HG03108 (cell line): ENCODE data around the gene LDLRAD1.
"Not testable (repeated sequence)": the region's sequence is repeated elsewhere in the genome, so short reads cannot be mapped to it uniquely, and the experiment has no call there.

Source experiments
- ATAC-seq: cut with Tn5 transposase; IDR thresholded peaks from one replicate; pipeline ENCODE4 v1.9.1; 2021; ENCODE audit warnings: moderate library complexity; ENCODE audit not compliant: unreplicated experiment

Gene LDLRAD1, protein sequence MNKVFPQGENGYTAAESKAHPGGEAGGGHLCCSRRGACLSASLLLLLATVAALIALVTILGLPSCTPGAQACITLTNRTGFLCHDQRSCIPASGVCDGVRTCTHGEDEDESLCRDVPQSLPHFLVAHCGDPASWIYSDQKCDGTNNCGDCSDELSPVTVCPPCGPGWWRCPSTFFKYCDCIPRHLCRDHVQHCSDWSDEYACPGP

DNA sequence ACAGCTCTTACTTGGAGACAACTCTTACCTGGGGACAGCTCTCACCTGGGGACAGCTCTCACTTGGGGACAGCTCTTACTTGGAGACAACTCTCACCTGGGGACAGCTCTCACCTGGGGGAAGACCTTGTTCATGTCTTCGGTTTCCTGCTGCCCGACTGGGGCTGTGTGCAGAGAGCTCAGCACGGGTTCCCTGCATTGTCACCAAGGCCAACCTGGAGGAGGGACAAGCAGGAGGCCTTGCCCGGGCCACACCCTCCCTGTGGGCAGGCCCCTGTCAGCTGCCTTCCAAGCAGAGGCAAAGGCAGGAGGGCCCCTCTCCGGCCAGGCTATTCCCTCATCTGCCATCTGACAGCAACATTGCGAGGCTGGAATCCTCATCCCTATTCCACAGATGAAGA, at the start of gene LDLRAD1:
TSS of gene LDLRAD1 (minus strand) at position 208 of the 400 bp plus-strand sequence. CDS start at position 134, 74 bp downstream.
- ATAC-seq, result no peak

DNA sequence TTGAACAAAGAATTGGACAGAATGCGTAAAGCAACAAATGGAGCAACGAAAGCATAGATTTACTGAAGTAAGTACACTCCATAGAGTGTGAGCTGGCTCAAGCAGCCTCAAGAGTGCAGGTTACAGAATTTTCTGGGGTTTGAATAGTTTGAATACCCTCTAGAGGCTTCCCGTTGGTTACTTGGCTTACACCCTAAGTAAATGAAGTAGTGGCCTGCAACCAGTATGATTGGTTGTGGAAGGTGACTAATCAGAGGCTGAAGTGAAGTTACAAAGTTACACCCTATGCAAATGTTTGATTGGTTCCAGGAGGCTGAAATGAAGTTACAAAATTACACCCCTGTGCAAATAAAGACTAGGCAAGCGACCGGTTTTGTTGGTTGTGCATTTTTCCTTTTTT, 46.3 kb upstream of the LDLRAD1 start:
- no peak for ATAC-seq

DNA sequence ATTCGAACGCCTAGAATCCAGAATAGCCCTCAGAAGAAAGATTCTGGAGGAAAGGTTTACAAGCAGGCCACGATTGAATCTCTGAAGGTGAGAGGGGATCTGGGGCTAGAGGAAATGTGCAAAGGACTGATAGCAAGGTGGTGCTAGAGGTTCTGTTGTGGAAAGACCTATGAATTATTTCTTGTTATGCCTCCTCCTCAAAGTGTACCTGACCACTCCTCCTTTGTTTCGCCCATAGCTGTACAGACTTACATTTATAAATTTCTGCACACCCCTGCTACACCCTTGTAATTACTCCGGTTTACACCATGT, 36.4 kb upstream of the LDLRAD1 start:
- no peak for ATAC-seq

DNA sequence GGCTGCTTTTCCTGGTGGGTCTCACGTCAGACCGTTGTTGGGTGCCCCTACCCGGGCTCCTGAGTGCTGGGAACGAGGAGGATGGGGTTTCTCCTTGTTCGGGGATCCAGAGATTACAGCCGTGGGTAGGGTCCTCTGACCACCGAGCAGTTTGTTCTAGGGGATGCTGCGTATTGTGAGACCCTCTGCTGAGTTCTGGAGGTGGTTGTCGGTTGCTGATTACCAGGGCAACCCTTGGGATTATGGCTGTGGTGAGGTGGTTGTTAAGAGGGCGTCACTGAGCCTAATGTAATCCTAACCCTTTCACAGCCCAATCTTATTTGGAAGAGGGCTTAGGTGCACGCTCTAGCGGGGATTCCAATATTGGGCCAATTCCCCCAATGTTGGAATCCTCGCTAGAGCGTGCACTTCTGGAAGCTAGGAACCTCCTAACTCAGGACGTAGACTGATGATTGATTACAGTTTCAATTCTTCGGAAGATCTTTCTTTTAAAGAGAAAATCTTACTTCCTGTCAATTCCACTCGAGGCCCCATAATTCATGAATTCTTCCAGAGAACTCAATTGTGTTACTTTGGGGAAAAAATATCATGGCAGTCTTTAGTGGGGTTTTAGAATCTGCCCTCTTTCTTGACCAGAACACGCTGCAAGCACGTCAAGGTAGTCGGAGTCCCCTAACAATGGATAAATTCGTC, 35.9 kb upstream of the LDLRAD1 start:
- ATAC-seq, result no peak

DNA sequence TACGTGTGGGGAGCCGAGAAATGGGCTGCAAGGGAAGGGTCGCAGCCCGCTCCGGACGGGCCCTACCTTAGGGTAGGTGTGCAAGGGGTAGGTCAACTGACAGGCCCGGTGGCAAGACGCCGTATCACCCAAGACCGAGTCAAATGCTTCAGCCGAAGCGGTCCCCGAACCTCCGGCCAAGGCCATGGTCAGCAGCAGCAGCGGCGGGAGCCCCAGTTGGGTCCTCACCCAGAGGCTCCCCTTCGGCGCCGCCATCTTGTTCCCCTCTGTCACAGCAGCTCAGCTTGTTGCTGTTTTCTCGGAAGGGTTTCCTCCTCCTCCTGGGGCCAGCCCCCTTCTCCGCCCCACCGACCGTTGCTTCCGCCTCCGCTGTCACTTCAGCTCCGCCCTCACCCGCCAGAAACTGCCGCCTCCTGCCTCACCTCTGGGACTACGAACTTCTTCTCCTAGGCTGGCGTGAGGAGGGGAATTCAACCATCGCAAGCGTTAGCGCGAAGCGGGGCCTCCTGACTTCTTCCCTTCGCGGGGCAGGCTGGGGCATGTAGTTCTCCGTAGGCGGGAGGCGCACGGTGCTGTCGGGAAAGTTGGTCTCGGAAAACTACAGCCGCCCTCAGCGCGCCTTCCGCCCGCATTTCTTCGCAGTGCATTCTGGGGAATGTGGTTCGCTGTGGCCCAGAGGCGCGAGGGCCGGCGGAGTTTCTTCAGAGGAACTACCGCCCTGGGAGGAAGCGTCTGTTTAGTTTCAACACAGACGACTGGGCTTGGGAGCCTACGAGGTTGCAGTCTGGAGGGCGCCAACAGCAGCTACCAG, 35.2 kb upstream of the LDLRAD1 start, which contains the start of the genes TCEANC2 and TMEM59:
TSS of gene TCEANC2 (plus strand) at position 675 of the 811 bp plus-strand sequence. CDS start 815 bp downstream, outside the sequence.
TSS of gene TMEM59 (minus strand) at position 271 of the 811 bp plus-strand sequence. CDS start at position 255, 16 bp downstream.
- peak; percentile 90 for ATAC-seq

DNA sequence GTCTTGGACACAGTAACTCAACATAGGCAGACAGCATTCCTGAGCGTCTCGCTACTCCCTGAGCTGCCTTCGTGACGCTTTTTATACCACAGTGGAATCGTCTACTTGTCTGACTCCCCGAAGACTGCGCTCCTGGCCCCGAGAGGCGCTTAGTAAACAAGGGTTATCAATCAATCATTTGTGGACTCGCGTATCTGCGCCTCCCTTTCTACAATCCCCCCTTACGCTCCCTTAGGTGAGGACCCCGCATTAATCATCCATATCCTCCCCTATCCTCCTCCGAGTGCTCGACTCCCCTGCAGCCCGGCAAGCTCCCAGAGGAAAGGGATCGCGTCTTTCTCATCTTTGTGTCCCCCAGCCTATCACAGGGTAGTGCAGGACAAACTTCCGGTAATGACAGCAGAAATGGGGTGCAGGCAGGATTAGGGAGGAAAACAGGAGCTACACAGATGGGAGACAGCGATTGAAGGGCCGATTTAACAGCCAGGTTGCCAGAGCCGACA, 34.5 kb upstream of the LDLRAD1 start:
- peak; percentile 9 for ATAC-seq

DNA sequence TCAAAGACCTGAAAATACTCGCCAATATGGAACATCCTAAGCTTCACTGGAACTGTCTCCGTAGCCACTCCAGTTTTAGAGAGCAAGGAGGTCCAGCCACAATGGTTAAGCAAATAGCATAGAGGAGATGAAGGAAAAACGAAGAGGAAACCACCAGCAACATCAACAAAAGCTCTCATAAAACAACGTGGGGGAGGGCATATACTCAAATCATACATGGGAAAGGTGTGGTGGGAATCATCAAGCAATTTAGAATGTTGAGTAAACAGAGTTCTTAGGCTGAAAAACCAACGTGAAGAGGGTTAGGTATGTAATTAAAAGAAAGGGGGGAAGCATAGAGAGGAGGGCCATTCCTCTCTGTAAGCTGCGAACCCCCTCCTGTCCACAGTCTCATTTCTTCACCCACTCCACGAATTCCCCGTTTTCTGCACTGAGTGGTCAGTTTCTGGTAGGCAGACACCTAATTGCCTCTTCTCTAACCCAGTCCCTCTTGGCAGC, 34.0 kb upstream of the LDLRAD1 start:
- no peak for ATAC-seq

DNA sequence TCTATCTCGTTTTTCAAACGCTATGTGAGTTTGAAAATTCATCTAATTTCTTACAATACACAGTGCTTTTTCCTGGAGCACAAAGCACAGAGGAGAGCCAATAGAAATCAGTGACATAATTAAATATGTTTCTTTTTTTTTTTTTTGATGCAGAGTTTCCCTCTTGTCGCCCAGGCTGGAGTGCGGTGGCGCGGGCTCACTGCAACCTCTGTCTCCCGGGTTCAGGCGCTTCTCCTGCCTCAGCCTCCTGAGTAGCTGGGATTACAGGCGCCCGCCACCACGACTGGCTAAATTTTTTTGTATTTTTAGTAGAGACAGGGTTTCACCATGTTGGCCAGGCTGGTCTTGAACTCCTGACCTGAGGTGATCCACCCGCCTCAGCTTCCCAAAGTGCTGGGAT, 32.4 kb upstream of the LDLRAD1 start:
- ATAC-seq, result not testable (repeated sequence)

DNA sequence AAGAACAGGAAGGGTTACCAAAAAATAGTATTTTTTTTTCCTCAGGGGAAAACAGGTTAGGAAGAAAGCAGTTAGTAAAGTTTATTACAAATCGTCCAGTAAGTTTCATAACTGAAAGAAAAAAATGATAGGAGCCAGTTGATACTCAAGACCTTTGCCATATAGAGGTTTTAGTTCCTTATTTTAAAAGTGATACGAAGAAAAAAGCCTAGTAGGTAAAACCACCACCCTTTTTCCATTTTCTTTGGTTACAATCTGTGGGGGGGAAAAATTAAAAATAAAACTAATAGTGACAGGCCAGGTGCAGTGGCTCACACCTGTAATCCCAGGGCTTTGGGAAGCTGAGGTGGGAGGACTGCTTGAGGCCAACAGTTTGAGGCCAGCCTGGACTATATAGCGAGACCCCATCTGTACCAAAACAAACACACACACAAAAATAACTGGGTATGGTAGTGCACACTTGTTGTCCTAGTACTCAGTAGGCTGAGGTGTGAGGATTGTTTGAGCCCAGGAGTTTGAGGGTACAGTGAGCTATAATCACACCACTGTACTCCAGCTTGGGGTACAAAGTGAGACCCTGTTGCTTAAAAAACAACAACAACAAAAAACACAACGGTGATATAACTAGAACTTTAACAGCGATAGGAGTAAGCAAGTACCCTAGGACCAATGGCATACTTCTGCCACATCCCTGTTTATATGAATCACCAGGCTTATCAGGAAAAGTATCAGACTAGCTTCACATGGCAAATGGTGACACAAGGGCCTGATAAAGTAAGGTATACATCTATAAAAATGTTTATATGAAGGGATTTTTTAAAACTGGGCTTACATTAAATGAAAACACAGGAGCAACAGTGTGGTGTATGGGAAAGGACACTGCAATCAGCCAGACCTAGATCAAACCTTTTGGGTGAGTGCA, 29.7 kb upstream of the LDLRAD1 start:
- ATAC-seq, result no peak

DNA sequence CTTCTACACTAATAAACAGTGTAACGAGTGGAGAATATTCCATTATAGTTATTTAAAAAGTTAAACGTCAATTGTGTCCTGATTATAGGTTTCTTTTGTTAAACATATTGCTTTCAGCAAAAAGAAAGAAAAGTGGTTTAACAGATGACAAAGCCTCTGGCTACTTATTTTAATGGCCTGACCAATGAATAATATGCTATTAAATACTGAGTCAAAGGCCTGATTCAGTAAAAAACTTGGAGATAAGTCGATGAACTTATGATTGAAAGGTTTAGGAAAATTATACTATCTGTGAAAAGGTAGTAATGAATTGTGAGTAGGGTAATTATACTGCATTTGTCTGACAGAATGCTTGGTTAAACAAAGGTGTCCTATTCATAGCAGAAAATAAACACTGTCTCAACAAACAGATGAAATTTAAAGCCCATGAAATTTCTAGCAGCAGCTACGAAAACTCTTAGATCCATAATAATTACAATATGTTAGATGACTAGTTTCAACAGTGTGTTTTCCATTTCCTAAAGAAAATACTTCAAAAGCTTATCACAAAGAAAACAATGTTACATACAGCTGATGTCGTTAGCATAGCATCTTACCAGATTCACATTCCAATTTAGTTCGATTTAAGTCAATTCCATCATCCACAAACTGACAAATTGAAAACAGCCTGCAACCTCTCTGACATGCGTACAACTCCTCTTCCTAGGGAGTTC, 28.8 kb upstream of the LDLRAD1 start:
- ATAC-seq, result no peak

DNA sequence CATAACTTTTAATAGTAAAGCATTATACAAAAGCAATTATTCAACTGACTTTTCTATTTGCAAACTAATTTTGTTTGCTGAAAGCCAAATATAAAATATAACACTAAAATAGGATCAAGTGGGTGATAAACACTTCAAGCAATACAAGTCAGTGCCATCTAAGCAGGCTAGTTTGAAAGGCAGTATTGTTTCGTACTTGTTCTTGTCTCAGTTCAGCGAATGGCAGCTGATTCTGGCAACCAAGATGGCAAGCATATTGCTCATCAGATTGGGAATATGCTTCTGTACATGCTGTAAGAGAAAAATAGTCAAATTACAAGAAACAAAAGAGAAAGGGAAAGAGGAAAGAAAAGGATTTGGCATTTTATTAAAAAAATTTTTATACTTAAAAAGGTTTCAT, 27.5 kb upstream of the LDLRAD1 start:
- no peak for ATAC-seq

DNA sequence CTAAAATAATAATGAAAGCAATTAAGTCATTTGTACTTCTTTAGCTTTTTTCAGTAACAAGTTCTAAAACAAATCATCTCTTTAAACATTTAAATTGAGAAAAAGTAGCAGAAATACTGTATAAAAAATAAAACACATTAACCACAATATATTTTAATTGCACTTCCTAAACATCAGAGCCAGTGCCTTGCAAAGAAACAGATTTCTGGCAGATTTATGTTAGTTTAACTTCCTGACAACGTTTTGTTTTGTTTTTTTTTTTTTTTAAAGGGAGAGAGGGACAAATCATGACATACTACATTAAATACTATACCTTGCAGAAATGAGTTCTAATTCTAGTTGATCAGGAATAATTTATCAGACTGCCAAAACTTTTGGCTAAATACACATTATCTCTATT, 23.8 kb upstream of the LDLRAD1 start:
- ATAC-seq, result no peak

DNA sequence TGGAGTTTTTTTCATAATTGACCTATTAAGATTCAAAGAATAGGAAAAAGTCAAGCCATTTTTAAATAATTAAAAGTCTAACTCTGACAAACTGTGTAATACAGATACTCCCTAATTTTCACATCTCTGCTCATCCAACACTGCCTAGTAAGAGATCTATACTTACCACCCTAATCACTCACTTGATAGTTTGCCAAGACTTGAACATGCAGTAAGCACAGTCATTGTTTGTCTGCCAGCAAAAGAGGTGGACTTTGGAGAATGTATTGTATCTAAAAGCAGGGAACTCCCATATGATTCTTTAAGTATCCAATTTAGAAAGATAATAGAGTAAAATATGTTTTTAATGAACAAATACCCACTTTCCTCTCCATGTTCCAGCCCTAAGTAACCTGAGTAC, 19.5 kb upstream of the LDLRAD1 start:
- ATAC-seq, result no peak

DNA sequence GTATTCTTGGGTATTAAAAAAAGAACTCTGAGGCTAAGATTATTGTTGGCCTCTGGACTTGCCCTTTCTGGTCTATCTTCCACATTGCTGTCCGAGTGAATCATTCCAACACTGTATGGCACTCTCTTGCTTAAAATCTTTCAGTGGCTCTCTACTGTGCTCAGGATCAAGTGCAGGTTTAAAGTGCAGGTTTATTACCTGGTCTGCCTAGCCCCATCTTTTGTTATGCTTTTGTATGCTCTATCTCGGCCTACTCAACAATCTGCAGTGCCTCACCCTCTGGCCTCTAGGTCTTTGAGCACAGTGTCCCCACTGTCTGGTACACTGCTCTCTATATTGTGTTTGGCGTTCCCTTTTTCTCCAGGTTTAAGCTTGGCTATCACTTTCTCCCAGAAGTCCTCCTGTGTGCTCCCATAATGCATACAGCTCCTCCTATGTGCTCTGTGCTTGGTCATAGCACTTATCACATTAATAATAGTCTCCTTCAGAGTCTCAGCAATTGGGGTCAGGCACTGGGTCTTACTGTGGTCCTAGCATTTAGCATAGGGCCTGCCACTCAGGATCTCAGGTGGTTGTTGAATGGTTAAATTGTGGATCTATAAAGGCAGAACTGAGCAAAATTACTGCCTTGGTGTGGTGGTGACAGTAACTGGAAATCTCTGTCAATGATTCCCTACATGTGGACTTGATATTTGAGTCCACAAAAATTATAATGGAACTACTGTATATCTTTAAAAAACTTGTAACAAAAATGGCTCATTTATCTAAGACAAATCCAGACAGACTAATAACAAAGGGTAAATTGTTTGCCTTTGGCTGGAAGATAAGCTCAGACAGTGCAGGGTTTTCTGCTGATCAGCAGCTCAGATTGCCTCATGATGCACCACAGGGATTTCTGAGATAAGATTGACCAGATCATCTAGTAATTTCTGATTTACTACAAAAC, 10.6 kb upstream of the LDLRAD1 start:
- ATAC-seq, result no peak

DNA sequence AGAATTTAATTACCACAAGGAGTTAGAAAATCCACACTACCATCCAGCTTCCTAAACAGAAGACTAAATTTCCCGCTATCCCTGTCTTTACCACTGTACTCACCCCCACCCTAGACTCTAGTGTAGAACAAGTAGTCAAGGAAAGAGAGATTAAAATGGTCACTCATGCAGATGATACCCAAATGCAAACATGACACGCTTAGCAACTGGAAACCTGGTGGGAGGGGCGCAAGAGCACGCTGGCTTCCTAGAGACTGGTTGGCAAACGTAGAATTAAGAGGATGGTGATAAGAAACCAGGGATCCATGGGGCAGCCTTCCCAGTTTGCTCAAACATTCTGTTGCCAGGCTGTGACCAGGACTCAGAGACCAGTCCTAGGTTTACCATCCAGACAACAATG, 9.9 kb upstream of the LDLRAD1 start:
- no peak for ATAC-seq

DNA sequence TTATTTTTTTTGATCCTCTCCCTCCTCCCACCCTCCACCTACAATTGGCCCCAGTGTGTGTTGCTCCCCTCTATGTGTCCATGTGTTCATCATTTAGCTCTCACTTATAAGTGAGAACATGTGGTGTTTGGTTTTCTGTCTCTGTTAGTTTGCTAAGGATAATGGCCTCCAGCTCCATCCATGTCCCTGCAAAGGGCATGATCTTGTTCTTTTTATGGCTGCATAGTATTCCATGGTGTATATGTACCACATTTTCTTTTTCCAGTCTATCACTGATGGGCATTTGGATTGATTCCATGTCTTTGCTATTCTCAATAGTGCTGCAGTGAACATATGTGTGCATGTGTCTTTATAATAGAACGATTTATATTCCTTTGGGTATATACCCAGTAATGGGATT, 6.8 kb upstream of the LDLRAD1 start:
- ATAC-seq, result not testable (repeated sequence)

DNA sequence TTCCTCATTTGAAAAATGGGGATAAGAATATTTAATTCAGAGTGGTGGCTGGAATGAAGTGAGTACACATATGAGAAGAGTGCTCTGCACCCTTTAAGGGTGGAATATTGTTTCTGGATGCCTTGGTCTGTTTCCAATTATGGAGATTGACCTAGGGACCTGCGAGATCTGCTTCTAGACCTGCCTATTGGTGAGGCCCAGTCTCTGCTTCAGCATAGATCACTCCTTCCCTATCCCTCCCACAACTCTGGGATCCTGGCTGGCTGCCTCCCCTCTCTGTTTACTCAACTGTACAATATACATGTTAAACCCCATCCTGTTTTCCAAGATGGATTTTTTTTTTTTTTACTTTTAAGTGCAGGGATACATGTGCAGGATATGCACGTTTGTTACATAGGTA, 6.4 kb upstream of the LDLRAD1 start:
- no peak for ATAC-seq

DNA sequence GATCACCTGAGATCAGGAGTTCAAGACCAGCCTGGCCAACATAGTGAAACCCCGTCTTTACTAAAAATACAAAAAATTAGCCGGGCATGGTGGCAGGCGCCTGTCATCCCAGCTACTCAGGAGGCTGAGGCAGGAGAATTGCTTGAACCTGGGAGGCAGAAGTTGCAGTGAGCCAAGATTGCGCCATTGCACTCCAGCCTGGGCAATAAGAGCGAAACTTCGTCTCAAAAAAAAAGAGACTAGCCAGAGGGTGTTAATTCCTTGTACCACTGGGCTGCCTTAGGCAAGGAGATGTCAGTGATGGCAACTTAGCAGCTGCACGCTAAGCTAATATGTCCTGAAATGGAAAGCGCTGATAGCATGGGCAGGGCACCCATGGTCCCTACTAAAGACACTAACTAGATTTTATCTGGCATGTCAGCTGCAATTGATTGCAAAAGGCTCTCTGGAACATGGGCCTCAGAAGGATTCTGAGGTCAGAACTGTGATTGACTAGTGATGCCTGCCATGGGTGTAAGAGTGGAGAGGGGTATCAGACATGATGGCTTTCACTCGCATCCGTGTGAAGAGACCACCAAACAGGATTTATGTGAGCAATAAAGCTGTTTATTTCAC, 1.7 kb upstream of the LDLRAD1 start:
- ATAC-seq, result not testable (repeated sequence)
